GM19238 (cell line): ENCODE measurements around the gene ALCAM.

Experiments
- DNase-seq: peaks from one replicate; pipeline ENCODE4 v3.0.0; 2011; ENCODE audit warnings: low spot score; ENCODE audit not compliant: insufficient read length

Gene ALCAM

DNA sequence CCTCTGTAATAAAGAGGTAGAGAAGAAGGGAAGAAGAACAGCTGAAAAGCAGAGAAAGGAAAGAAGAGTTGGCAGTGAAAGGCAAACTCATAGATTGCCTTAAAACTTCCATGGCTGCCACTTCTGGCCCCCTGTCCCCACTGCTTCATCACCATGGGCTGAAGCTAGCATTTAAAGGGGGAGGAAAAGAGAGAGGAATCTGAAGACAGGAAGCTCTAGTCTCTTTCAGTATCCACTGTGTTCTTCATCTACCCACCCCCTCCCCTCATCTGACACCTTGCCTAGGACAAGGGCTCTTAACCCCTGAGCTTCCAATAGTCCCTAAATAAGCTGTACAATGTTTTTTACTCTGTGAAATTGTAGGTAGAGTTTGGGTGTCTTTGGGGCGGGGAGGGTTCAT, 60.6 kb downstream of the ALCAM start:
- no peak for DNase-seq

DNA sequence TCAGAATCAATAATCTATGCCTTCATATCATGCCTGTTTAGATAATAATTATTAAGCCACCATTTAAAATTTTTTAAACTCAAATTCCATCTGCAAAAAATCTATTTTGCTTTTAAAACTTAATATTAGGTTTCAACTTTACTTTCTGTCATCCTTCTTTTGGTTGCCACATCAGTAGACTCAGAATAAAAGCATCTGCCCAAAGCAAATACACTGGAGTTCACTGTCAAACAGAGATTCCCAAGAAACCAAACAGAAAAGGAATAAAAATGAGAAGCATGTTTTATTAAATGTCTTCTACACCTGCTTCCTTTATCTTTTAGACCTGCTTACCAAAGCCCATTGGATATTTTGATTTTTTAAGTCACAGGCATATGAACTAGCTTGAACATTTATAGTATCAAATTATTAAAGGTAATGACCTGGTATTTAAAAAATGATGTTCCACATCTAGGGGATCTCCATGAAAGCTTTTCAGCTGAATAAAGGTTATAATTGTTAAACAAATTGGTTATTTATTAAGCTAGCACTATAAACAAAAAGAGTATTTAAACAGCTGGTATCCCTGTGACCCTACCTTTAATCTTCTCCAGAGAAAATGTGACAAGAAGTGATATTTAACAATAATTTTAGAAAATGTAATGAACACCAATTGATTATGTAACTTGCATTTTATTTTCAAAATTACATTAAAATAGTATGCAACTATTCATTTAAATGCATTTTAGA, 62.5 kb downstream of the ALCAM start:
- DNase-seq, result no peak

DNA sequence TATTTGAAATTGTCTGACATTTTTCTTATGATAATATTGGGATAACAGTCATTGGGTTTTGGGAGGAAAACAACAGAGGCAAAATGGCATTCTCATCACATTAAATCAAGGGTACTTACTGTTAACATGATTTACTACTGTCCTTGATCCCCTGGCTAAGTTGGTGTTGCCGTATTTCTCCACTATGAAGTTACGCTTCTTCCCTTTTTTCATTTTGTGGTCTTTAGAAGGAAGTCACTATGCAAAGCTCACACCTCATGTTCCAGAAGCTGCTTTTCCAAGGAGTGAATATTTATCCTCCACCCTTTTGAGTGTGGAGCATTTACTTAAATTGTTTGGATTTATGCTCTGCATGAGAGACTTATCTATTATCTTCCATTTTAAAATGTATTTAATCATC, 63.7 kb downstream of the ALCAM start:
- no peak for DNase-seq

DNA sequence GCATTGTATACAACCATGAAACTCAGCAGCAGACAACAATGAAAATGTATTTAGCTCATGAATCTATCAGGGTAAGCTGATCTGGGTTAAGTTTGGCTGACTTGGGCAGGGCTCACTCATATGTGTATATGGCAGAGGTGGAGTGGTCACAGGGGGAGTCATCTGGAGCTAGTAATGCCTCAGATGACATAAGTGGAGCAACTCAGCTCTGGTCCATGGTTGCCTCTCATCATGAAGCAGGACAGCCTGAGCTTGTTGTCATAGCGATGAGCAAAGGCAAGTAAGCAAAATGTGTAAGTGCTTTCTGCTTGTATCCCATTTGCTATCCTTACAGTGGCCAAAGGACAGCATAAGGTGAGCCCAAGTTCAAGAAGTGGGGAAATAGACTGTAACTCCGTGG, 64.5 kb downstream of the ALCAM start:
- DNase-seq, result no peak

DNA sequence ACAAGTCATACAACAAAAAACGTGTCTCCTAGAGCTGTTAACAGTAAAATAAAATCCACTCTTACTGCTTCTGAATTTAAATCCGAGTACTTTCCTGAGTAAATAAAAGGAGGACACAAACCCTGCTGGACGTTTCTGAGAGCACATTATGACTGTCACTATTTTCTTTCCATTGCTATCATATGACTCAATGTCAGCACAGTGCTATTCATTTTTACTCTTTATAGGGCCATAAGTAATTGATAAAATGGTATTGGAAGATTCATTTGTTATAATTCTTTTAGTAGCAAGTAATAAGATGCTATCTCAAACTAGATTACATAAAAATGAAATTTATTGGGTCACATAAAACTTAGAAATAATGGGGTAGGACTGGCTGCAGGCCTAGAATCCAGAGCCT, 68.6 kb downstream of the ALCAM start:
- no peak for DNase-seq

DNA sequence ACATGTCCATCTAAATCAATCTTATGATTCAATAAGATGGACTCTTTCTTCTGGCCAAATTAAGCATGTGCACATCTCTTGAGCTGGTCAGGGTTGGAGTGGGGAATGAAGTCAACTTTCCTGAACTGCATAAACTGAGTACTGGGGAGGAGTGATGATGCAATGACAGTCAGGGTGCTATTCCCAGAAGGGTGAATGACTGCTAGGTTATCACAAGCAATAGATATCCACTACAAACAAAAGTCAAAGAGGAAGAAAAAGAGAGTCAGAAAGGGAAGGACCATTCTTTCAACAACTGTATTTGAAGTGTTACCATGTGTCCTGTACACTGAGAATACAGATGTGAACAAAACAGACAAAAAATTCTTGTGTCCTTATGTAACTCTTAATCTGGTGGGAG, 70.0 kb downstream of the ALCAM start:
- no peak for DNase-seq

DNA sequence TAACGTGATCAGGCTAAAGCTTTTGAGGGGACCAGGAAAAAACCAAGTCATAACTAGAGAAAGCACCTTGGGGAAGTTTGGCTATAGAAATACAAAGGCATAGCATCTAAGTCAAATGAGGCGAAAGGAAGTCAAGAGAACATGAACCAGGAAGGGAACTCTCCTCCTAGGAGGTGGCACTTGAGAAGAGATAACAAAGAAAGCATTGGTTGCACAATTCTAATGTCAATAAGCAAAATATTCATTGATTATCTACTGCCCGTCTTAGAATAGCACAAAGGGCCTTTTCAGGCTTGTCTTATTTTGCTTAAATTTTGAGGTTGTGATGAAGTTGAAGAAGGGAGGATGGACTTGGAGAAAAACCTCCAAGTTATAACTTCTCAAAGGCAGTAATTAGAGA, 73.4 kb downstream of the ALCAM start:
- no peak for DNase-seq

DNA sequence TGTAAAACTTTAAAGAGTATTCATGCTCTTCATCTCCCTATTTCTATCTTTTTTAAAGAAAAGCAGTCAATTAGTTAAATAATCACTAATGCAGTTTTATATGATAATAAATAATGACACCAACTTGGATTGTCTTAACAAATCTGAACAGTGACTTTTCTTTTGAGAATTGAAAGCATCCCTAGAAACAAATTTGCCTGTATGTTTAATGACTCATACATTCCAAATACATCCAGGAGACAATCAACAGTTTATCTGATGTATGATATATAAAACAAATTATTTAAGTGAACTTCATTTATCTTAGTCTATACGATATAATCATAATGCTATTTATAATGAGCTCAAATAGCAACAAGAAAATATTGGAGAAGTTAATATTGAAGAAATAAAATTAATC, 78.0 kb downstream of the ALCAM start:
- DNase-seq, result no peak

DNA sequence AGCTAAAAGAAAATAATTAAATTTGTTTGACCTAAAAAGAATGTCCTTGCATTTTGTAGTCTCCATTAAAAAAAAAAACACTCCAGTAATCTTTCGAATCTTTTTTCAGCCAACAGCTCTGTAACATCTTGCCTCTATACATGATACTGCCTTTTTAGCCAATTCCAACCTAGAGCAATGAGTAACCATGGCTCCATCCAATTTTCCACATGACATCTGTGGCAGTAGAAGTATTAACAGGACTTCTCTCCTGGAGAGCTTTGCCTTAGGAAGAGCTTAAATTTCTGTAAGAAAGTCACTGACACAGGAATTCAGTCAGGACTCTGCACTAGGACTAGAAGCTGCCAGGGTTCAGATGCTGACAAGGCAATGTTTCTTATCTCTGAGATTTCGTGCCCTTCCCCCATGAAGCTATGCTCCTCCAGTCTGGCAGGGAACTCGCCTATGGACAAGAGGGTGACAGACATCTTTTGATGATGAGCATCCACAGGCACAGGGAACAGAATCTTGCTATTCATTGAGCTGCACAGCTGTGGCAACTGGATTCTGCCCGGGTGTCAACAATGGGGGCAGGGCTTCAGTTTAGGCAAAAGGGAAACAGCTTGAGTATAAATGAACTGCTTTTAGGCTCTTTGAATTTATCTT, 81.8 kb downstream of the ALCAM start:
- no peak for DNase-seq

DNA sequence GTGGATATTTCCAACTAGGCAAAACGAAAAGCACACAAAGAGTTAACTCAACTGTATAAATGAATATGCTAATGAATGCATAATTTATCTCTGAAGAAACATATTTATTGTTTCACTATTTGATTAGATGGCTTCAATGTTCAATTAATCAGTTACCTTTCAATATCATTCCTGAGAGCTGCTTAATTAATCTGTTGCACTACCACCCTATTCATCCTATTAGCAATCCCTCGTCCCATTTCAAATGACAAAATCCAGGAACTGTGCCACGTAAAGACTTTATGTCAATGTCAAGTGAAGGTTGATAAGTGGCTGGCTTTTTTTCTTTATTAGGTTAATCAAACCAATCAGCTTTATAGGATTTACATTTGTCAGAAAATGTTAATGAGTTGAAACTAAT, 82.7 kb downstream of the ALCAM start:
- no peak for DNase-seq

DNA sequence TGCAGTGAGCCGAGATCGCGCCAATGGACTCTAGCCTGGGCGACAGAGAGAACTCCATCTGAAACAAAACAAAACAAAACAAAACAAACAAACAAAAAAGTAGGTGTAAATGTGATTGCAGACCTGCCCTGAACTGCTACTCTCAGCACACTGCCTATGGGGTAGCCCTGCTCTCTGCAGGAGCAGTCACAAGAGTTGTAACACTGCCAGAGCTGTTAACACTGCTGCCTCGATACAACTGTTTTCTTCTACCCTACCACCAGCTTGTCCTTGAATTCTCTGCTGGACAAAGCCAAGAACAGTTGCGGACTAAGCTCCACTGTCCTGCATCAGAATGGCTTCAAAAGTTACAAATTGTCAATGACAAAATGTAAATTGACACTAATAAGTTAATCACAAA, 89.3 kb downstream of the ALCAM start:
- no peak for DNase-seq

DNA sequence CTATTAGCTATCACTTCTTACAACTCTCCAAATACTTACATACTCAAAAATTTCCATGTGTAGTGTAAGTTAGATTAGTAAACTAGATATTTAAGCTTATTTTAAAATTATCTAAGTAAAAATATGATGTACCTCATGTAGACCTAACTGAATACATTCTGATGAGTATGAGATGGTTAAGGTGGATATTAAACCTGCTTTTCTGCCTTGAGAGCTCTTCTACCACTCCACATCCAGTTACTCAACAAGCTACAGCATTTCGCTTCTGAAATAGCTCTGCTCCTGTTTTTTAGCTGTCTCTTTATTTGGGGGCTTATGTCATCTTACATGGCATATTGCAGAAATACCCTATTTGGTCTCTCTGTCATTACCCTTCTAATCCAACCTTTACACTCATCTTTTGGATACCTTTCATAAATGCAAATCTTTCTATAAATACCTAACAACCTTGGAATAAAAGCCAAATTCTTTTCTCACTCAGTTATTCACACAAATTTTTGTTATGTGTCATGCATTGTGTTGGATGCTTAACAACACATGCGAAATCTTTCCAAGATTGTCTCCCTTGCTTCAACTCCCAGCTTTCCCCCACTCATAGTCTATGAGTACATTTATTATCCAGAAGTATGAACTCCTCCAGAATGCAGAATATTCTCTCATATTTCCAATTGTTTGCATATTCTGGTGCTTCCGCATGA, 92.0 kb downstream of the ALCAM start:
- DNase-seq, result no peak

DNA sequence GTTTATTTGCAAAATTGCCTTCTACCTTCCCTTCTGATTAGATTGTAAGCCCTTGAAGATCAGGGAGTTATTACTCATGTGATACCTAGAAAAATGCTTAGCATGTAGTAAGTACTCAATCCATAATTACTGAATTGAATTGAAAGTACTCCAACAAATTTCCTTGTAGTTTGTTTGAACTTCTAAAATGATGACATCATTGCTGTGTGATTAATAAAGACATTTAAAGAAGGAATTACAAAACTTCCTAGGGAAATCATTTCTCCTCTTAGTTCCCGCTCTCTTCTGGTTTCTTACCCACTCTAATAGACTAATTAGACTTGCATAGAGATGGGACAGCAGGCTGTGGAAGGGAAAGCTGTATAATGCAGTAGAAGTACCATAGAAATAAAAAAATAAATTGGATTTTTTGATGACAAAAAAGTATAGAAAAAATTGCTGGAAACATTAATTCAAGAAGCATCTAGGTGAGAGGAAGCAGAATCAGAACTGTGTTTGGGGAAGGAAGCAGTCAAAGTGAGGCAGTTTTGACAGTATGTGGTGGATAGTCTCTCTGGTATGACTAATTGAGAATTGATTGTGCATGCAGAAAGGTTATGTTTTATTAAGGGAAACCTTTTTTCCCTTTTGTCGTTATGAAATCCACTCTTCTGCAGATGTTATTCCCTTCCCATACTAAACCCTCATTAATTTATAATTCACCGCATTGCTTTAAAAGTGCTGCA, 93.0 kb downstream of the ALCAM start:
- no peak for DNase-seq

DNA sequence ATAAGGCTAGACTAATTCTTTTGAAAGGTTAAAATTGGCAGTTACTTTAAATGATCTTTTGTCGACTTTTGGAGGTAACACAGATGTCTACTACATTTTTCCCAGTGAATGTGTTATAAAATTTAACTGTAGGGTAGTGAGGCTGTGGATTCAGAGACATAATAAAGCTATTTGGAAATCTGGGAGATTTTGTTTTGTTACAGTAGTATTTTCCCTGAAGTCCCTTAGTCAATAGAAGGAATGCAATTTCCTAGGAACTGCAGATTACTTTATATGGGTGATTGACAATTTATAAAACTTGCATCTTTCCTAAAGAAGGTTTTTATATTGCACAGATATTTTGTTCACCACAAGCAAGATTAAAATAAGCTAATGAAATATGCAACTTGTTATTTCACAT, 96.9 kb downstream of the ALCAM start:
- DNase-seq, result no peak

DNA sequence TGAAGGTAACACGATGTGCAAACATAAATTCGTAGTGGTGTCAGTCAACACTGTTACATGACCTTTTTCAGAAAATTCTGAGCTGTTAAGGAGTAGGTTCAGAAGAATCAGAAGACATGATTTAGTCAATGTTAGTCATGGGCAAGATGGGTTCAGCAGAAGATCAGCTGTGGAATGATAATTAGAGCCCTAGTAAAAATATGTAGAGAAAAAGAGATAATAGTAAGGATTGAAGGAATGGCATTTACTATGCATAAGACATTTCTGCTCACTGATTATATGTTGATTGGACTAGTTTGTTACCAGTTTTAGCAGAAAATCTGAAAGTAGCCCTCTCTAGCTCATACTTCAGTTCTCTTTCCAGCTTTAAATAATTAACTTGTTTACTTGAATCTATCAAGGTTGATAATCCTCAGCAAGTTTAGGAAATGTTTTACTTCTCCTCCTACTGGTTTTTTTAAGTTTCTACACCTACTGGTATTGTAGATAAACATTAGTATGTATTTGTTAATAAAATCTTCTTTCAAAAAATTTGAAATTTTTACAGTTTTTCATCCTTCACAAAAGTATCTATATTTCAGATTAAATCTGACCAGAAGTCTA, 98.6 kb downstream of the ALCAM start:
- DNase-seq, result no peak

DNA sequence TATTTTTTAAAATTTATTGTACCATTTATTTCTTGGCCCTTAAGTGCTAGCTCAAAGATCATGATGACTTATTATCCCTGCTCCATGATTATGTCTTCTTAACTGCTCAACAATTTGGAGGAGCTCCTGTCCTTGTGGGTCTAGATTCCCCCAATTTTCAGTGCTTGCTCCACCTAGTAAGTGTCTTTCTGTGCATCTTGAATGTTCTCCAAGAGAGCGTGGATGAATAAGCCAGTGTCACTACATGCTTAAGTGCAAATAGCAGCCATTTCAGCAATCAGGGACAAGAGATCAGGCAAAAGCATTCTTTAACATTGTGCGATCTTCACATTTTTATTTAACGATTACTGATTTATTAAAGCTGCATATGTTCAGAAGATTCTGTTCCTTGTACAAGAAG, 99.4 kb downstream of the ALCAM start:
- no peak for DNase-seq

DNA sequence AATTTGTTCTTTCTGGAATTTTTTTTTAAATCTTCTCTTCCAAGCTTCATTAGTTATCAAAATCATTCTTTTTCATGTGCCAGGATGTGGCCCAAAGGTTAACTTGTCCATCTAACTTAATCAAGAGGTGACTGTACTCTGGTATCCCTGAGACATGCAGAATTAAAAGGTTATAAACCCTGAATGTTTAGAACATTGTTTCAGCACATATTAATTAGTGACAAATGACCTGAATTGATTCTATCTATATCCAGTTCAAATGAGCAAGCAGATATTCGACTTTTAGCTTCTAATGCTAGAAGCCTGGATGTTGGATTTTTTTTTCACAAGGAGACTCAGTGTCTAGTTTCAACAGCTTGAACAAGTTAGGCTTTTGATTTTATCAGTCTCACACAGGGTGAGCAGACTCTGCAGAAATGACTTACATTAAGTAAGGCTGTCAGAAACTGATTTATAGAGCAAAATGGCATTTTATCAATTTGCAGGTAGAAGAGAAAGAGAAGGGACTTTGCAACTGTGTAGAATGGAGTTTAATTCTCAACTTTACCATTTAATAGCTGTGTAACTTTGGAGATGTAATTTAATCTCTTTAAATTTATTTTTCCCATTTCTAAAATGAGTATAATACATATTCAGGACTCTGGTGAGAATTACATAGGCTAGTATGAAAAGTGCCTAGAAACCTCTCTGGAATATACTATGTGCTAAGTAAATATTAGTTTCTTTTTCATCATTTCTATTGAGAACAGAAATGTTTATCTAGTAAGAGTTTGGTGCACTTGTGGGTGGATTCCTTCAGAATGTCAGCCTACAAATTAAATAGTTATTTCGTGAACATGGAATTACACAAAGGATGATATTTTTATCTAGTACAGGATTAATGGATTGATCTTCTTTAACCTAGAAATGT, 100.0 kb downstream of the ALCAM start:
- DNase-seq, result no peak

DNA sequence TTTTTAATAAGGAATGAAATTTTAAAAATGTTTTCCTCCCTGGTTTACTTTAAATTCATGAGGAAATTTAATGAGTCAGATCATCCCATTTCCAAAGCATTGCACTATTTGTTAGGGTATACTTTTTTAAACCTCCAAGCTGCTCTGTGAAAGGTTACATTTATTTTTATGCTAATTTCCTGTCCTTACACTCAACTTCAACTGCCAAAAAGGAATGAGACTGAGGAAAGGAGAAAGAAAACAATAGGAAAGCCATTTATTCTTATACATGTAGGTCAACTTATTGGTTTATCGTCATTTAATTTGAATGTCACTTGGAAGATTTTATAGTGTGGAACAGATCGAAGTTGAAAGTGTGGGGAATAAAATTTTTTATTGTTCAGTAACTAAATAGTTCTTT, 104.1 kb downstream of the ALCAM start:
- DNase-seq, result no peak

DNA sequence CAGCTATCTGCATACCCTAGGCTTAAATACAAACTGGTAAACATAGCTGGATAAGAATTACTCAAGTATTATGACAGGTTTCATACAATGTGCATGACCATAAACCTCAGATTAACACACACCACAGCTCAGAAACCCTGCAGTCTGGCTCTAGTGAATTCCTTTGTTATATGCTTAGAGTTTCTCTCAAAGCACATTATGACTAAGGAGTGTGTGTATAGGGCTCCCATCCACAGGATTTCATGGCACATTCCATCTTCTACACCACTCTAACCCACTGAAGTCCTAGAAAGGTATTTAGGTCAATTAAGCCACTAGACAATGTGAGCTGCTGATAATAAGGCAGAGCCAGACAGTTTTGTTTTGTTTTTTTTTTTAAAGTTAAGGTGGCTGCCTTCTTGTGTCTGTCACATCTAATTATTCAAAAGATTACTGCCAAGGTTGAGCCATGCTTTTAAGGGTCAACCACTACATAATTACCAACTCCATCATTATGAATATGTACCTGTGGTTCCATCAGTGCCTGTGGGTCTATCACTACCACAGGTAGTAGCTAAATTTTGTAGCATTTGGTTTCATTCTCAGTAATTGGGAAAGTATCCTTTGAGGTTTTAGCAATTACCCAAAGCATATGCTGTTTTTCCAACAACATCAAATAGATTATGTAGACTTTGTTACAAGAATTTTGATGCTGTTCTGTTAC, 107.0 kb downstream of the ALCAM start:
- no peak for DNase-seq

DNA sequence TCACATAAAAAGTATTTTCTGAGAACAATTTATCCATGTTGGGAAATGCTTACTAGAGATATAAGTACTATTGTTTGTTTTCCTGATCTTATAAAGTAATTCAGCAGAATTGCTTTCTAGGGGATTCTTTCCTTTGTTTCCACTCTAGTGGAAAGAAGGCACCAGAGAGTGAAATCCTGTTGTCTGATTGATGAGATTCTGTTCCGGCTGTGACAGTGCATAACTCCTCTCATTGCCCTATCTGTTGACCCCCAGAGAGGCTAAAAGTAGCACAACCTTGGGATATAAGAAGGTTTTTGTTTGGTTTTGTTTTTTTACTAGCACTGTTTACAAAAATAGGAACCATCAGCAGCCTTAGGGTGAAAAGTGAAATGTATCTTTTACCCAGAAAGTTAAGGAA, 114.1 kb downstream of the ALCAM start:
- no peak for DNase-seq
